ENCODE data around the gene ATAD1. TPM values are rescaled to one million over a fixed set of nuclear protein-coding genes. Genes with fewer than 3 reads are reported as not detected.

ATAD1 gene
- total RNA-seq, 1 donor from 2014 or later: 45.9 TPM

DNA sequence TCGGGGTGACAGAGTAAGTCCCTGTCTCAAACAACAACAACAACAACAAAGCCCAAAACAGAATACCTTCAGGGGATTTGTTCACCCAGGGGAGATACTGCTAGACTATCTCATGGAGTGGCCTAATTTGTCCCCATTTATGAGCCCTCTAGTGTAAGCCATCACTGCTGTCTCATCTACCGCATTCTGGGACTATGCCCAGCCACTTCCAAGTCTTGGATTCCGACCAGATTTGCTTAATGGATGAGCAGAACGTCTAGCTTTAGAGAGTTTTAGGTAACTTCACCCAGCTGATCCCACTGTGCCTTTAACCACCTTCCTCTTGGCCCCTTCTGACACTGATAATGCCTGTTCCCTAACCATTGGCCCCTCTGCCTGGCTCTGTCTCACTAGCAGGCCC is 111.3 kb downstream of the ATAD1 start:
- Histone ChIP-seq H3K27me3 (no peaks in the 10 kb centered on the region), H3K4me1 (no peaks in the 10 kb centered on the region), H3K4me3 (no peak overlapping the region), H3K27ac (no peak overlapping the region), H3K36me3 (peaks cover 21% of the 10 kb centered on the region), H3K9me3 (no peaks in the 10 kb centered on the region)
- TF ChIP-seq, protein P1, sequence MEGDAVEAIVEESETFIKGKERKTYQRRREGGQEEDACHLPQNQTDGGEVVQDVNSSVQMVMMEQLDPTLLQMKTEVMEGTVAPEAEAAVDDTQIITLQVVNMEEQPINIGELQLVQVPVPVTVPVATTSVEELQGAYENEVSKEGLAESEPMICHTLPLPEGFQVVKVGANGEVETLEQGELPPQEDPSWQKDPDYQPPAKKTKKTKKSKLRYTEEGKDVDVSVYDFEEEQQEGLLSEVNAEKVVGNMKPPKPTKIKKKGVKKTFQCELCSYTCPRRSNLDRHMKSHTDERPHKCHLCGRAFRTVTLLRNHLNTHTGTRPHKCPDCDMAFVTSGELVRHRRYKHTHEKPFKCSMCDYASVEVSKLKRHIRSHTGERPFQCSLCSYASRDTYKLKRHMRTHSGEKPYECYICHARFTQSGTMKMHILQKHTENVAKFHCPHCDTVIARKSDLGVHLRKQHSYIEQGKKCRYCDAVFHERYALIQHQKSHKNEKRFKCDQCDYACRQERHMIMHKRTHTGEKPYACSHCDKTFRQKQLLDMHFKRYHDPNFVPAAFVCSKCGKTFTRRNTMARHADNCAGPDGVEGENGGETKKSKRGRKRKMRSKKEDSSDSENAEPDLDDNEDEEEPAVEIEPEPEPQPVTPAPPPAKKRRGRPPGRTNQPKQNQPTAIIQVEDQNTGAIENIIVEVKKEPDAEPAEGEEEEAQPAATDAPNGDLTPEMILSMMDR (IDR thresholded peaks at IDR 0.05): no peak
- DNase-seq (no peak), ATAC-seq (no peak)
- intact Hi-C loops (cut with DNase I): no loop called here

GRCh38 chr10:87705339-87705738 is 112.7 kb downstream of the ATAD1 start:
- Histone ChIP-seq H3K27ac (no peak overlapping the region), H3K4me1 (peaks cover 4% of the 10 kb centered on the region), H3K4me3 (no peak overlapping the region), H3K36me3 (peaks cover 11% of the 10 kb centered on the region), H3K9me3 (no peaks in the 10 kb centered on the region), H3K27me3 (no peaks in the 10 kb centered on the region)
- DNase-seq (no peak), ATAC-seq (no peak)
- TF ChIP-seq, protein P1 (IDR thresholded peaks at IDR 0.05): no peak
- intact Hi-C loops (cut with DNase I): no loop called here

DNA sequence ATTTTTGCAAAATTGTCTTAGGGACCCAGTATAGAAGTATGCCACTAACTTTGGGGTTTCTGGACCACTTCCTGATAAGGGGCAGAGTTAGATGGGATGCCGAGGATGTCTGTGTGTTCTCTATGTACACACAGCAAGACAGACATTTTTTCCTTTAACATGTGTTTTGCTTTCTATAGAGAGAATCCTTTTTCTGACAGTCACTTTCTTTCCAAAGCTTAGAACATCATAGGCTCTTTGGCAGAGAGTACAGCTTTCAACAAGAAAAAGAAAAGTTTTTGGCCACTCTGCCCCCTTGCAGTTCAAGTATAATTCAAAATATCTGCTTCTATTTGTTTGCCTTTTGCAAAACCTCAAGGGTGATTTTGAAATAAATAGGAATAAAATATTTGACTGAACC is 114.3 kb downstream of the ATAD1 start:
- intact Hi-C loops (cut with DNase I): no loop called here
- Histone ChIP-seq H3K4me1 (peaks cover 4% of the 10 kb centered on the region), H3K4me3 (no peak overlapping the region), H3K9me3 (no peaks in the 10 kb centered on the region), H3K36me3 (no peaks in the 10 kb centered on the region), H3K27me3 (no peaks in the 10 kb centered on the region), H3K27ac (no peak overlapping the region)
- DNase-seq (no peak), ATAC-seq (no peak)
- TF ChIP-seq, protein P1 (IDR thresholded peaks at IDR 0.05): no peak

GRCh38 chr10:87702973-87703294 is 115.1 kb downstream of the ATAD1 start:
- ATAC-seq (no peak), DNase-seq (no peak)
- intact Hi-C loops (cut with DNase I): no loop called here
- TF ChIP-seq, protein P1 (IDR thresholded peaks at IDR 0.05): no peak
- Histone ChIP-seq H3K27me3 (no peaks in the 10 kb centered on the region), H3K4me3 (no peak overlapping the region), H3K36me3 (no peaks in the 10 kb centered on the region), H3K4me1 (peaks cover 4% of the 10 kb centered on the region), H3K9me3 (no peaks in the 10 kb centered on the region), H3K27ac (no peak overlapping the region)

- no peaks in the 10 kb centered on the region for H3K9me3 ChIP-seq
- TF ChIP-seq, protein P1 (IDR thresholded peaks at IDR 0.05): no peak
- DNase-seq: no peak
- peaks cover 4% of the 10 kb centered on the region for H3K4me1 ChIP-seq
- no peak overlapping the region for H3K27ac ChIP-seq
- intact Hi-C loops (cut with DNase I): no loop called here
- H3K4me3 ChIP-seq: no peak overlapping the region
- no peak for ATAC-seq
- H3K27me3 ChIP-seq: no peaks in the 10 kb centered on the region
- no peaks in the 10 kb centered on the region for H3K36me3 ChIP-seq
Observed at GRCh38 chr10:87702260-87702972, 115.6 kb downstream of the ATAD1 start.

Other genes with a start within 250 kb of the ATAD1 start
- 210 TPM for gene PAPSS2, start 158.3 kb downstream of the ATAD1 start, total RNA-seq
- gene KLLN, start 45.3 kb upstream of the ATAD1 start, total RNA-seq: 0.41 TPM
- 101 TPM for gene PTEN, start 45.4 kb upstream of the ATAD1 start, total RNA-seq